A549 (cell line): ENCODE results near the gene CREB5. TPM values are rescaled to one million over a fixed set of nuclear protein-coding genes. Genes with fewer than 3 reads are reported as not detected.

ENCODE experiments used
- ATAC-seq, 2 experiments: fragments of 200-7000 bp in 1 of 2; fragments of >200 bp in 1 of 2; cut with Nextera tagmentation in 1 of 2; cut with Tn5 transposase in 1 of 2; 3 replicates each; pipeline versions ENCODE4 v1.8.0 to v1.9.1; 2018 to 2020; ENCODE audit warnings: mild to moderate bottlenecking in 1 of 2, moderate library complexity in 1 of 2
- CTCF ChIA-PET: fragments of 300-600 bp; sonication (Branson Sonifier 250); formaldehyde crosslinking; extraction: SDS; loops from one replicate; lab custom pipeline; 2021; ENCODE audit warnings: antibody characterized with exemption, inconsistent platforms; lab: Yijun Ruan, JAX
- POLR2A ChIA-PET: fragments of 350-600 bp; formaldehyde crosslinking; extraction: SDS; loops from one replicate; lab custom pipeline; 2021; ENCODE audit warnings: antibody characterized with exemption, inconsistent platforms; lab: Yijun Ruan, JAX
- DNase-seq, 2 experiments: peaks; one replicate each; pipeline versions ENCODE4 v3.0.0 to v3.0.0-alpha.2; 2011 to 2016; ENCODE audit warnings: low read depth in 1 of 2, low spot score in 1 of 2
- FAIRE-seq: peaks from 2 replicates; lab custom pipeline; 2011; peaks lifted over from hg19 to GRCh38; lab: Jason Lieb, UNC
- H3K27ac ChIP-seq, 2 experiments: fragments of >200 bp; sonication (Bioruptor Twin); formaldehyde crosslinking; 3 replicates each; pipeline ENCODE4 v1.5.1; 2016 to 2017
- H3K4me1 ChIP-seq: fragments of >200 bp; sonication (Bioruptor Twin); formaldehyde crosslinking; 3 replicates; pipeline ENCODE4 v1.6.1; 2016
- H3K4me2 ChIP-seq: fragments of >200 bp; sonication (Bioruptor Twin); formaldehyde crosslinking; 3 replicates; pipeline ENCODE4 v1.6.1; 2016
- H3K4me3 ChIP-seq: fragments of >200 bp; sonication (Bioruptor Twin); formaldehyde crosslinking; 3 replicates; pipeline ENCODE4 v1.5.1; 2016
- H3K9me3 ChIP-seq: fragments of >200 bp; sonication (Bioruptor Twin); formaldehyde crosslinking; 3 replicates; pipeline ENCODE4 v1.6.1; 2016
- BHLHE40 ChIP-seq: IDR thresholded peaks from 2 replicates; pipeline ENCODE4 v1.6.1; 2012; ENCODE audit warnings: low read depth, low read length, inconsistent platforms
- CBX2 ChIP-seq: fragments of 200-600 bp; sonication (generic); IDR thresholded peaks from 2 replicates; pipeline ENCODE4 v1.6.1; 2016; ENCODE audit warnings: low read depth, mild to moderate bottlenecking, borderline replicate concordance
- CBX8 ChIP-seq: fragments of 200-600 bp; sonication (generic); IDR thresholded peaks from 2 replicates; pipeline ENCODE4 v1.6.1; 2016
- CEBPB ChIP-seq, 2 experiments: fragments of >200 bp in 1 of 2; sonication (Bioruptor Twin) in 1 of 2; formaldehyde crosslinking in 1 of 2; IDR thresholded peaks; 2 replicates each; pipeline ENCODE4 v1.6.1; 2012 to 2016
- CHD2 ChIP-seq: fragments of 150-350 bp; IDR thresholded peaks from 2 replicates; pipeline ENCODE4 v1.6.1; 2014; ENCODE audit warnings: low read length; ENCODE audit not compliant: partially characterized antibody
- ELK1 ChIP-seq: fragments of 150-350 bp; IDR thresholded peaks from 2 replicates; pipeline ENCODE4 v1.6.1; 2014; ENCODE audit warnings: low read depth, mild to moderate bottlenecking, low read length
- FOSB ChIP-seq: fragments of 250-450 bp; sonication (Bioruptor Pico); IDR thresholded peaks from 2 replicates; pipeline ENCODE4 v1.5.0; 2020; ENCODE audit warnings: mild to moderate bottlenecking, moderate library complexity
- FOSL2 ChIP-seq, 2 experiments: fragments of 450-650 bp in 1 of 2; fragments of >200 bp in 1 of 2; sonication (Bioruptor Twin) in 1 of 2; formaldehyde crosslinking; IDR thresholded peaks; 2 replicates each; pipeline versions ENCODE4 v1.5.0 to v1.6.1; 2016 to 2020; ENCODE audit warnings: mild to moderate bottlenecking in 1 of 2, moderate library complexity in 1 of 2
- FOXS1 ChIP-seq: fragments of 250-450 bp; sonication (Bioruptor Pico); IDR thresholded peaks from 2 replicates; pipeline ENCODE4 v1.5.0; 2020; ENCODE audit warnings: mild to moderate bottlenecking, moderate library complexity
- GATA3 ChIP-seq: IDR thresholded peaks from 2 replicates; pipeline ENCODE4 v1.6.1; 2012; ENCODE audit warnings: borderline replicate concordance
- HEYL ChIP-seq: fragments of 250-450 bp; sonication (Bioruptor Pico); IDR thresholded peaks from 2 replicates; pipeline ENCODE4 v1.8.0; 2021; ENCODE audit warnings: mild to moderate bottlenecking, moderate library complexity
- HOXA7 ChIP-seq: fragments of 250-450 bp; sonication (Bioruptor Pico); IDR thresholded peaks from 2 replicates; pipeline ENCODE4 v1.5.0; 2020; ENCODE audit warnings: mild to moderate bottlenecking, moderate library complexity
- HOXB13 ChIP-seq: fragments of 250-450 bp; sonication (Bioruptor Pico); IDR thresholded peaks from 2 replicates; pipeline ENCODE4 v1.5.0; 2020; ENCODE audit warnings: low read depth, mild to moderate bottlenecking, moderate library complexity
- HOXB5 ChIP-seq: fragments of 250-450 bp; sonication (Bioruptor Pico); IDR thresholded peaks from 2 replicates; pipeline ENCODE4 v1.5.0; 2020; ENCODE audit warnings: mild to moderate bottlenecking, moderate library complexity
- KDM5A ChIP-seq: fragments of 200-600 bp; sonication (generic); IDR thresholded peaks from 2 replicates; pipeline ENCODE4 v1.6.1; 2016; ENCODE audit warnings: antibody characterized with exemption, mild to moderate bottlenecking
- MAFK ChIP-seq: fragments of 450-650 bp; IDR thresholded peaks from 2 replicates; pipeline ENCODE4 v1.6.1; 2014; ENCODE audit not compliant: partially characterized antibody
- MAX ChIP-seq: IDR thresholded peaks from 2 replicates; pipeline ENCODE4 v1.6.1; 2012
- MAZ ChIP-seq: fragments of 150-350 bp; IDR thresholded peaks from 2 replicates; pipeline ENCODE4 v1.6.1; 2014; ENCODE audit warnings: antibody characterized with exemption, low read depth, low read length, borderline replicate concordance
- NFE2L2 ChIP-seq: fragments of 150-350 bp; conservative IDR thresholded peaks from 2 replicates; pipeline ENCODE4 v1.6.1; 2014; ENCODE audit warnings: low read length
- PHF8 ChIP-seq: fragments of 200-600 bp; sonication (generic); IDR thresholded peaks from 2 replicates; pipeline ENCODE4 v1.6.1; 2016; ENCODE audit warnings: low read depth, mild to moderate bottlenecking, antibody characterized with exemption, moderate library complexity, borderline replicate concordance
- POLR2A ChIP-seq: IDR thresholded peaks from 2 replicates; pipeline ENCODE4 v1.6.1; 2012; ENCODE audit warnings: mild to moderate bottlenecking, low read length
- RFX5 ChIP-seq: fragments of 450-650 bp; IDR thresholded peaks from 2 replicates; pipeline ENCODE4 v1.7.1; 2014; ENCODE audit warnings: antibody characterized with exemption, mild to moderate bottlenecking, moderate library complexity
- TFCP2L1 ChIP-seq: fragments of 250-450 bp; sonication (Bioruptor Pico); IDR thresholded peaks from 2 replicates; pipeline ENCODE4 v1.5.0; 2021; ENCODE audit warnings: mild to moderate bottlenecking
- TP53 ChIP-seq: fragments of 250-450 bp; sonication (Bioruptor Pico); IDR thresholded peaks from 2 replicates; pipeline ENCODE4 v1.5.0; 2021; ENCODE audit warnings: mild to moderate bottlenecking, moderate library complexity
- ZFP36 ChIP-seq: fragments of 450-650 bp; IDR thresholded peaks from 2 replicates; pipeline ENCODE4 v1.6.1; 2014; ENCODE audit warnings: borderline replicate concordance; ENCODE audit not compliant: partially characterized antibody
- ZSCAN20 ChIP-seq: fragments of 250-450 bp; sonication (Bioruptor Pico); IDR thresholded peaks from 2 replicates; pipeline ENCODE4 v1.8.0; 2022; ENCODE audit warnings: mild to moderate bottlenecking, moderate library complexity
- WGBS: methylation state at CpG from one replicate; pipeline ENCODE4 v1.1.6; 2017; ENCODE audit errors: missing lambda C conversion rate; 5-methylcytosine and 5-hydroxymethylcytosine counted together
- polyA plus RNA-seq, 4 experiments: library from polyadenylated mRNA; depleted of rRNA in 3 of 4; stranded (reverse); fragments of >200 nt; fragmentation: RNase III in 1 of 4; extraction: RNeasy Plus Mini Kit Qiagen cat#74134 plus additional on column Dnase treatment in 1 of 4; gene quantifications; 2 replicates in 3 of 4; 3 replicates in 1 of 4; pipeline ENCODE4 v1.2.3, GENCODE V29; 2011 to 2017
- TF ChIP-seq, protein P1 (sequence below): fragments of 450-650 bp; IDR thresholded peaks from 2 replicates; pipeline ENCODE4 v1.6.1; 2014; ENCODE audit warnings: antibody characterized with exemption

The CREB5 gene
- polyA plus RNA-seq, 2 of the 4 experiments (the other 2 are of a cell fraction) = 0.61 to 1.5 TPM

GRCh38 chr7:28406192-28406591 lies 6.1 kb upstream of the CREB5 start:
- 0 out of 6 replicates have a peak, but pooled peaks of 1 of the 2 experiments have one; percentile 5 for ATAC-seq
- POLR2A ChIA-PET = no interaction called here
- Histone ChIP-seq H3K4me2 (0 out of 3 replicates have a peak overlapping the region, but pooled peaks have one; percentile 6), H3K4me3 (no peak overlapping the region), H3K4me1 (peaks cover 30% of the 10 kb centered on the region), H3K9me3 (no peaks in the 10 kb centered on the region), H3K27ac (peak overlapping the region in 1 of 2 experiments; percentile 51; a peak in 2 of 6 replicates)
- CTCF ChIA-PET = interaction anchor here (0.9 to 4.7 kb wide), 3 partner anchors 9 to 109 kb away, joined by 3 to 25 read pairs (median 3); no protein-coding TSS in a partner anchor
- no peak for DNase-seq
- no peak for FAIRE-seq
- TF ChIP-seq CBX2 (no peak), CHD2 (no peak), RFX5 (no peak), BHLHE40 (no peak), ZFP36 (no peak), KDM5A (no peak), GATA3 (no peak), HOXB5 (CRISPR knock-in tag) (no peak), FOSB (CRISPR knock-in tag) (no peak), HOXA7 (CRISPR knock-in tag) (no peak), MAX (no peak), NFE2L2 (no peak), FOSL2 (IDR thresholded peaks at IDR 0.05) (no peak), FOSL2 (CRISPR knock-in tag; IDR thresholded peaks at IDR 0.05) (no peak), HOXB13 (CRISPR knock-in tag) (no peak), ELK1 (no peak), TFCP2L1 (CRISPR knock-in tag) (no peak)
- TF ChIP-seq, protein P1, sequence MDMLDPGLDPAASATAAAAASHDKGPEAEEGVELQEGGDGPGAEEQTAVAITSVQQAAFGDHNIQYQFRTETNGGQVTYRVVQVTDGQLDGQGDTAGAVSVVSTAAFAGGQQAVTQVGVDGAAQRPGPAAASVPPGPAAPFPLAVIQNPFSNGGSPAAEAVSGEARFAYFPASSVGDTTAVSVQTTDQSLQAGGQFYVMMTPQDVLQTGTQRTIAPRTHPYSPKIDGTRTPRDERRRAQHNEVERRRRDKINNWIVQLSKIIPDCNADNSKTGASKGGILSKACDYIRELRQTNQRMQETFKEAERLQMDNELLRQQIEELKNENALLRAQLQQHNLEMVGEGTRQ = no peak
- 78% methylated on average over 4 of the region's 5 CpGs for WGBS

DNA sequence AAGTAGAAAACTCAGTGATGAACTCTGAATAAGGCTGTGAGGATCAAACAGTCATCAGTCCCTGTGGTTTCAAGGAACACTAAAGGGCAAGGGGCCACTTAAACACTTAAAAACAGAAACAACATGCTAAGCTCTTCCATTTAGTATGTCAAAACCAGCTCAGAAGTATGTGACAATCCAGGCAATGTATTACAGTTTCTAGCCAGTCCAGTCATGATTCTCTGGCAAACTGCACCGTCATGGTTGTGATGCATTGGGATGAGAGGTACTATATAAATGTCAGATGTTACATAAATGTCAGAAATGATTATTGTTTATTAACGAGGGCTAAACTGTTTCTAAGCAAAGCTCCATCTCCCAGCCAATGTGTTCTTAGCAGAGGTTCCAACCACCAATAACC lies 4.7 kb upstream of the CREB5 start:
- ChIA-PET CTCF (interaction anchor here (0.9 to 4.7 kb wide), 3 partner anchors 19 to 446 kb away, joined by 3 to 25 read pairs (median 4); no protein-coding TSS in a partner anchor), POLR2A (no interaction called here)
- TF ChIP-seq RFX5 = no peak
- no peak for TF ChIP-seq FOXS1
- TF ChIP-seq NFE2L2 = peak; percentile 90
- peak; percentile 94 for TF ChIP-seq MAFK
- 0 out of 6 replicates have a peak, but pooled peaks have one; percentile 12 to 20 for ATAC-seq
- DNase-seq = peak; percentile 34 to 52
- FAIRE-seq = peak; percentile 18
- Histone ChIP-seq H3K4me1 (peaks cover 33% of the 10 kb centered on the region), H3K4me3 (no peak overlapping the region), H3K9me3 (no peaks in the 10 kb centered on the region), H3K27ac (peak overlapping the region in 1 of 2 experiments; percentile 82; a peak in 2 of 6 replicates), H3K4me2 (no peak overlapping the region; the same call in 2 of the 3 replicates)
- WGBS = 56% methylated on average over 2 of the region's 2 CpGs

DNA sequence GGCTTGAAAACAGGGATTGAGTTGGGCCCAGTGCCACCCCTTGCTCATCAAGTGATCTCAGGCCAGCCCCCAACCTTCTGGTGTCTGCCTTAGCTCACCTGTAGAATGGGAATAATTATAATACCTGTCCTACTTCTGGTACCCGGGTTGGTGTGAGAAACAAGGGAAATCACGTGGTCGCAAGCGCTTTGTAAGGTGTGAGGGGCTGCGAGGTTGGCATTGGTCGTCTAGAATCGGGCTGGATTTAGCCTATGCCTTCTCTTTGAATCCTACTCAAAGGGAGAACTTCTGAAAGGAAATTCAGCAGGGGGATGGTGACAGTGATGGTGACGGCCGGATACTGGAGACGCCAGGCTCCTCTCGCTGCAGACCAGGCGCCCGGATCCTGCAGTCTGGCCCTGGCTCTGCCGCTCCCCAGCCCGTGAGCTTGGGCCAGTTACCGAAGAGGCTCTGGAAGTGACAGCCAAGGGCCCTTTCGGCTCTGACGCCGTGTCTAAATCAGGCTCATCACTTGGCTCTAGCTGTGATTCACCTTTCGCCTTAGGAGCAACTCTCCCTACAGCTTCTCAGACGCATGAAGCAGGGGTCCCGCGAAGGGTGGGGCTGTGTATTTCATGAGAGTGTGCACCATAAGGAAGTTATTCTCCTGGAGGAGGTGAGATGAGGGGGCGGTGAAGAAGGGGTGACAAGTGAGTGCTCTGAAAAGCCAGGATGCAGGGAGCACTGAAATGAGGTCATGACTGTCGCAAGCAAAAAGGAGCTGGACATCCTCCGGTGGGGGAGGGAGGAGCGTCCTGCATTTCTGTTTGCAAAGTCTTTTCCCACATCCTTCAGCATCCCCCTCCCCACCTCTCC lies 4.0 kb upstream of the CREB5 start:
- 72% methylated on average over 24 of the region's 27 CpGs for WGBS
- POLR2A ChIA-PET = no interaction called here
- FAIRE-seq (no peak), ATAC-seq (peak; percentile 5 to 37; a peak in 4 of 6 replicates), DNase-seq (no peak)
- CTCF ChIA-PET = interaction anchor here (0.9 to 4.7 kb wide), 4 partner anchors 19 to 446 kb away, joined by 3 to 25 read pairs (median 4); no protein-coding TSS in a partner anchor
- Histone ChIP-seq H3K9me3 (no peaks in the 10 kb centered on the region), H3K4me2 (peak overlapping the region; percentile 89), H3K4me1 (peaks cover 33% of the 10 kb centered on the region), H3K27ac (peak overlapping the region in 1 of 2 experiments; percentile 82; a peak in 3 of 6 replicates), H3K4me3 (peak overlapping the region; percentile 47)
- no peak for TF ChIP-seq KDM5A
- TF ChIP-seq CEBPB (IDR thresholded peaks at IDR 0.05) = no peak
- TF ChIP-seq ZSCAN20 (CRISPR knock-in tag) = no peak
- no peak for TF ChIP-seq HEYL (CRISPR knock-in tag)
- TF ChIP-seq MAZ = no peak
- no peak for TF ChIP-seq GATA3
- no peak for TF ChIP-seq FOSB (CRISPR knock-in tag)
- TF ChIP-seq NFE2L2 = no peak
- no peak for TF ChIP-seq TP53 (CRISPR knock-in tag)
- TF ChIP-seq POLR2A = no peak
- TF ChIP-seq PHF8 = no peak
- TF ChIP-seq CBX8 = no peak
